HCT116 (cell line): Measurements from ENCODE around the gene CGB2. TPM values are rescaled to one million over a fixed set of nuclear protein-coding genes. Genes with fewer than 3 reads are reported as not detected.

Source experiments
- ATAC-seq: fragments of 200-7000 bp; cut with Tn5 transposase; 2 replicates; pipeline ENCODE4 v1.9.1; 2020; ENCODE audit warnings: mild to moderate bottlenecking, moderate library complexity
- BruUV-seq: library from RNA; stranded (reverse); fragments of 400-500 nt; replicated peaks from 2 replicates; lab custom pipeline; 2021; lab: Mats Ljungman, UMichigan
- CTCF ChIA-PET: fragments of 300-600 bp; sonication (Branson Sonifier 250); formaldehyde crosslinking; loops from one replicate; lab custom pipeline; 2021; ENCODE audit warnings: antibody characterized with exemption; lab: Charles Lee
- POLR2A ChIA-PET: fragments of 300-600, 350-600 bp; sonication (Branson Sonifier 250); formaldehyde crosslinking; loops from one replicate; lab custom pipeline; 2021; ENCODE audit warnings: antibody characterized with exemption; lab: Charles Lee
- RAD21 ChIA-PET, 2 experiments: fragments of 300-600 bp; sonication (Branson Sonifier 250); formaldehyde crosslinking; loops; one replicate each; lab custom pipeline; 2023; ENCODE audit warnings: low total read pairs in 2 of 2; ENCODE audit not compliant: uncharacterized antibody in 2 of 2, unreplicated experiment in 2 of 2, low non-redundant PET in 1 of 2; lab: Charles Lee
- DNase-seq: peaks from one replicate; pipeline ENCODE4 v3.0.0-alpha.2; 2010; ENCODE audit warnings: low read depth, low spot score
- H2AFZ ChIP-seq: fragments of 200-600 bp; shearing (Covaris generic), sonication (generic); 2 replicates; pipeline ENCODE4 v1.6.1; 2017; ENCODE audit warnings: low read depth, mixed run types, mixed read lengths, antibody characterized with exemption, low read length; ENCODE audit not compliant: poor library complexity, severe bottlenecking
- H3K27ac ChIP-seq: 2 replicates; pipeline ENCODE4 v1.5.1; 2012; ENCODE audit warnings: low read depth, low read length
- H3K27me3 ChIP-seq: fragments of 200-600 bp; sonication (generic); 2 replicates; pipeline ENCODE4 v1.6.1; 2016; ENCODE audit warnings: mixed run types, low read length, mixed read lengths; ENCODE audit not compliant: insufficient read depth
- H3K36me3 ChIP-seq, 2 experiments: fragments of 200-500 bp in 1 of 2; fragments of 200-600 bp in 1 of 2; sonication (Bioruptor generic) in 1 of 2; sonication (generic) in 1 of 2; 2 replicates each; pipeline versions ENCODE4 v1.5.1 to v1.6.1; 2014 to 2016; ENCODE audit warnings: low read length in 2 of 2, inconsistent platforms in 1 of 2, mixed read lengths in 1 of 2, mixed run types in 1 of 2; ENCODE audit not compliant: insufficient read depth in 2 of 2, control insufficient read depth in 1 of 2
- H3K4me1 ChIP-seq, 2 experiments: fragments of 200-600 bp in 1 of 2; sonication (generic) in 1 of 2; 2 replicates each; pipeline versions ENCODE4 v1.5.1 to v1.6.1; 2012 to 2017; ENCODE audit warnings: low read length in 2 of 2, inconsistent platforms in 1 of 2, mild to moderate bottlenecking in 1 of 2, mixed read lengths in 1 of 2, mixed run types in 1 of 2, moderate library complexity in 1 of 2; ENCODE audit not compliant: insufficient read depth in 2 of 2, control insufficient read depth in 1 of 2
- H3K4me2 ChIP-seq: fragments of 200-600 bp; sonication (generic); 2 replicates; pipeline ENCODE4 v1.6.1; 2017; ENCODE audit warnings: mixed run types, low read length, mixed read lengths
- H3K4me3 ChIP-seq, 2 experiments: fragments of 200-600 bp in 1 of 2; sonication (generic) in 1 of 2; replicated peaks in 1 of 2; 2 replicates each; pipeline ENCODE4 v1.5.1; 2011 to 2016; ENCODE audit warnings: low read length in 2 of 2, control low read depth in 1 of 2, low read depth in 1 of 2, mild to moderate bottlenecking in 1 of 2, mixed read lengths in 1 of 2, mixed run types in 1 of 2
- H3K79me2 ChIP-seq: fragments of 200-600 bp; sonication (generic); 2 replicates; pipeline ENCODE4 v1.6.1; 2017; ENCODE audit warnings: mild to moderate bottlenecking, mixed run types, low read length, moderate library complexity, mixed read lengths; ENCODE audit not compliant: insufficient read depth
- H3K9ac ChIP-seq: fragments of 200-600 bp; sonication (generic); 2 replicates; pipeline ENCODE4 v1.6.1; 2016; ENCODE audit warnings: low read length, mixed read lengths
- H3K9me2 ChIP-seq: fragments of 200-600 bp; sonication (generic), shearing (Covaris generic); 2 replicates; pipeline ENCODE4 v1.6.1; 2017; ENCODE audit warnings: mixed run types, mild to moderate bottlenecking, moderate library complexity; ENCODE audit not compliant: insufficient read depth
- H3K9me3 ChIP-seq, 2 experiments: fragments of 200-500 bp in 1 of 2; fragments of 200-600 bp in 1 of 2; sonication (Bioruptor generic) in 1 of 2; sonication (generic) in 1 of 2; 2 replicates each; pipeline ENCODE4 v1.6.1; 2014 to 2017; ENCODE audit warnings: low read length in 2 of 2, mixed read lengths in 2 of 2, inconsistent platforms in 1 of 2, low read depth in 1 of 2, mild to moderate bottlenecking in 1 of 2, mixed run types in 1 of 2, moderate library complexity in 1 of 2; ENCODE audit not compliant: control insufficient read depth in 1 of 2, insufficient read depth in 1 of 2
- H4K20me1 ChIP-seq: fragments of 200-600 bp; sonication (generic), shearing (Covaris generic); 2 replicates; pipeline ENCODE4 v1.6.1; 2017; ENCODE audit warnings: mixed run types, mild to moderate bottlenecking, moderate library complexity; ENCODE audit not compliant: insufficient read depth
- CBX3 ChIP-seq: IDR thresholded peaks from 2 replicates; pipeline ENCODE4 v1.6.1; 2012; ENCODE audit warnings: low read depth
- ELF1 ChIP-seq: IDR thresholded peaks from 2 replicates; pipeline ENCODE4 v1.6.1; 2012; ENCODE audit warnings: low read depth, borderline replicate concordance
- EZH2 ChIP-seq: fragments of 200-600 bp; sonication (generic); IDR thresholded peaks from 2 replicates; pipeline ENCODE4 v1.6.1; 2017; ENCODE audit warnings: antibody characterized with exemption, mixed run types
- EZH2phosphoT487 ChIP-seq: fragments of 200-600 bp; IDR thresholded peaks from 2 replicates; pipeline ENCODE4 v1.6.1; 2018; ENCODE audit warnings: antibody characterized with exemption, borderline replicate concordance
- FOSL1 ChIP-seq: IDR thresholded peaks from 2 replicates; pipeline ENCODE4 v1.6.1; 2012; ENCODE audit warnings: low read depth
- JUND ChIP-seq: IDR thresholded peaks from 2 replicates; pipeline ENCODE4 v1.6.1; 2012
- POLR2AphosphoS5 ChIP-seq: IDR thresholded peaks from 2 replicates; pipeline ENCODE4 v1.6.1; 2011; ENCODE audit warnings: mild to moderate bottlenecking, low read depth, low read length, moderate library complexity
- SP1 ChIP-seq: IDR thresholded peaks from 2 replicates; pipeline ENCODE4 v1.6.1; 2012; ENCODE audit warnings: low read depth
- SRF ChIP-seq: IDR thresholded peaks from 2 replicates; pipeline ENCODE4 v1.6.1; 2012; ENCODE audit warnings: low read depth
- YY1 ChIP-seq: IDR thresholded peaks from 2 replicates; pipeline ENCODE4 v1.6.1; 2011; ENCODE audit warnings: low read length, low read depth, moderate library complexity, mild to moderate bottlenecking; ENCODE audit not compliant: insufficient replicate concordance; ENCODE audit errors: extremely low read depth
- ZFX ChIP-seq: fragments of 450-650 bp; IDR thresholded peaks from 2 replicates; pipeline ENCODE4 v1.6.1; 2017
- intact Hi-C: fragments of 100-400 bp; cut with micrococcal nuclease; formaldehyde crosslinking; loops from 2 replicates; pipeline ENCODE4 v1.10.0; 2022
- total RNA-seq: library from RNA; stranded (reverse); gene quantifications from one replicate; pipeline ENCODE4 v1.2.1, GENCODE V29; 2021; ENCODE audit not compliant: unreplicated experiment
- TF ChIP-seq, protein P1 (sequence below): IDR thresholded peaks from 2 replicates; pipeline ENCODE4 v1.6.1; 2011; ENCODE audit warnings: mild to moderate bottlenecking, low read length, moderate library complexity; ENCODE audit not compliant: insufficient replicate concordance; ENCODE audit errors: extremely low read depth
- TF ChIP-seq, protein P2 (sequence below): IDR thresholded peaks from 2 replicates; pipeline ENCODE4 v1.6.1; 2012; ENCODE audit warnings: low read depth
- TF ChIP-seq, protein P3 (sequence below), 3 experiments: fragments of 200-600 bp in 1 of 3; sonication (generic) in 1 of 3; IDR thresholded peaks in 2 of 3; conservative IDR thresholded peaks in 1 of 3; 2 replicates each; pipeline ENCODE4 v1.5.1; 2012 to 2017; ENCODE audit warnings: low read depth in 2 of 3, low read length in 2 of 3, antibody characterized with exemption in 1 of 3, borderline replicate concordance in 1 of 3, control low read depth in 1 of 3, mild to moderate bottlenecking in 1 of 3, mixed read lengths in 1 of 3, mixed run types in 1 of 3, moderate library complexity in 1 of 3; ENCODE audit not compliant: insufficient read depth in 1 of 3
- TF ChIP-seq, protein P4 (sequence below): IDR thresholded peaks from 2 replicates; pipeline ENCODE4 v1.6.1; 2012

Gene CGB2
- total RNA-seq, 1 experiment from 2014 or later = 5.0 TPM

DNA sequence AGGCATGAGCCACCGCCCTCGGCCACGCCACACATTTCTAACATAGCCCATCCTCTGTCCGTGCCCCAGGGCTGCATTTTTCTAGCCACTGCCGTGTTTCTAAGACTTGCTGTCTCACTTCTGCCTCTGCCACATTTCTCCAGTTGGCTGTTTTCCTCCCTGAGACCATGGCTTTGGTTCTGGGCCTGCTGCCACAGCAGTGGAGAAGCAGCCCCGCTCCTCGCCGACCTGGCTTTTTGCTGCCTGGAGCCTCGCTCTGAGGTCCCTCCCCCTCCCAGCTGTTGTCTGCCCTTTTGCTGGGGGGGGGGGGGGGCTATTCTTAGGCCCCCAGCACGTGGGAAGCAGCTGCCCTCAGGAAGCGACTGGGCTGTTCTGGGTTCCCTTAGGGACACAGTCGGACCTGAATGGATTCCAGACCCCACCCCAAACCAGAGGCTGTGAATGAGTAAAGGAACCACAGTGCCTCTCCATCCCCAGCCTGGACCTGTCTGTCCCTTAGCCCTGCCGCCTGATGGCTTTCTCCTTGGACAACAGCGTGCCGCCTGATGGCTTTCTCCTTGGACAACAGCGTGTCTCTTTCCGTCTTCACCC lies 41.9 kb upstream of the CGB2 start:
- ATAC-seq = no peak
- Histone ChIP-seq H3K27me3 (no peaks in the 10 kb centered on the region), H3K9me2 (no peaks in the 10 kb centered on the region), H2AFZ (no peak overlapping the region), H4K20me1 (no peaks in the 10 kb centered on the region), H3K79me2 (peaks cover 37% of the 10 kb centered on the region), H3K9me3 (no peaks in the 10 kb centered on the region), H3K4me1 (peaks cover 7 to 13% of the 10 kb centered on the region in 2 experiments; a peak in 3 of 4 replicates), H3K4me3 (no peak overlapping the region), H3K36me3 (peaks cover 14 to 17% of the 10 kb centered on the region in 2 experiments; a peak in 2 of 4 replicates), H3K9ac (no peak overlapping the region), H3K27ac (no peak overlapping the region), H3K4me2 (no peak overlapping the region)
- TF ChIP-seq SP1 (no peak), EZH2phosphoT487 (no peak), SRF (no peak), CBX3 (no peak), EZH2 (no peak), FOSL1 (no peak), JUND (no peak), POLR2AphosphoS5 (no peak), ZFX (no peak), YY1 (no peak), ELF1 (no peak)
- TF ChIP-seq, protein P1, sequence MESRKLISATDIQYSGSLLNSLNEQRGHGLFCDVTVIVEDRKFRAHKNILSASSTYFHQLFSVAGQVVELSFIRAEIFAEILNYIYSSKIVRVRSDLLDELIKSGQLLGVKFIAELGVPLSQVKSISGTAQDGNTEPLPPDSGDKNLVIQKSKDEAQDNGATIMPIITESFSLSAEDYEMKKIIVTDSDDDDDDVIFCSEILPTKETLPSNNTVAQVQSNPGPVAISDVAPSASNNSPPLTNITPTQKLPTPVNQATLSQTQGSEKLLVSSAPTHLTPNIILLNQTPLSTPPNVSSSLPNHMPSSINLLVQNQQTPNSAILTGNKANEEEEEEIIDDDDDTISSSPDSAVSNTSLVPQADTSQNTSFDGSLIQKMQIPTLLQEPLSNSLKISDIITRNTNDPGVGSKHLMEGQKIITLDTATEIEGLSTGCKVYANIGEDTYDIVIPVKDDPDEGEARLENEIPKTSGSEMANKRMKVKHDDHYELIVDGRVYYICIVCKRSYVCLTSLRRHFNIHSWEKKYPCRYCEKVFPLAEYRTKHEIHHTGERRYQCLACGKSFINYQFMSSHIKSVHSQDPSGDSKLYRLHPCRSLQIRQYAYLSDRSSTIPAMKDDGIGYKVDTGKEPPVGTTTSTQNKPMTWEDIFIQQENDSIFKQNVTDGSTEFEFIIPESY = no peak
- TF ChIP-seq, protein P2, sequence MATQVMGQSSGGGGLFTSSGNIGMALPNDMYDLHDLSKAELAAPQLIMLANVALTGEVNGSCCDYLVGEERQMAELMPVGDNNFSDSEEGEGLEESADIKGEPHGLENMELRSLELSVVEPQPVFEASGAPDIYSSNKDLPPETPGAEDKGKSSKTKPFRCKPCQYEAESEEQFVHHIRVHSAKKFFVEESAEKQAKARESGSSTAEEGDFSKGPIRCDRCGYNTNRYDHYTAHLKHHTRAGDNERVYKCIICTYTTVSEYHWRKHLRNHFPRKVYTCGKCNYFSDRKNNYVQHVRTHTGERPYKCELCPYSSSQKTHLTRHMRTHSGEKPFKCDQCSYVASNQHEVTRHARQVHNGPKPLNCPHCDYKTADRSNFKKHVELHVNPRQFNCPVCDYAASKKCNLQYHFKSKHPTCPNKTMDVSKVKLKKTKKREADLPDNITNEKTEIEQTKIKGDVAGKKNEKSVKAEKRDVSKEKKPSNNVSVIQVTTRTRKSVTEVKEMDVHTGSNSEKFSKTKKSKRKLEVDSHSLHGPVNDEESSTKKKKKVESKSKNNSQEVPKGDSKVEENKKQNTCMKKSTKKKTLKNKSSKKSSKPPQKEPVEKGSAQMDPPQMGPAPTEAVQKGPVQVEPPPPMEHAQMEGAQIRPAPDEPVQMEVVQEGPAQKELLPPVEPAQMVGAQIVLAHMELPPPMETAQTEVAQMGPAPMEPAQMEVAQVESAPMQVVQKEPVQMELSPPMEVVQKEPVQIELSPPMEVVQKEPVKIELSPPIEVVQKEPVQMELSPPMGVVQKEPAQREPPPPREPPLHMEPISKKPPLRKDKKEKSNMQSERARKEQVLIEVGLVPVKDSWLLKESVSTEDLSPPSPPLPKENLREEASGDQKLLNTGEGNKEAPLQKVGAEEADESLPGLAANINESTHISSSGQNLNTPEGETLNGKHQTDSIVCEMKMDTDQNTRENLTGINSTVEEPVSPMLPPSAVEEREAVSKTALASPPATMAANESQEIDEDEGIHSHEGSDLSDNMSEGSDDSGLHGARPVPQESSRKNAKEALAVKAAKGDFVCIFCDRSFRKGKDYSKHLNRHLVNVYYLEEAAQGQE = no peak
- TF ChIP-seq, protein P3, sequence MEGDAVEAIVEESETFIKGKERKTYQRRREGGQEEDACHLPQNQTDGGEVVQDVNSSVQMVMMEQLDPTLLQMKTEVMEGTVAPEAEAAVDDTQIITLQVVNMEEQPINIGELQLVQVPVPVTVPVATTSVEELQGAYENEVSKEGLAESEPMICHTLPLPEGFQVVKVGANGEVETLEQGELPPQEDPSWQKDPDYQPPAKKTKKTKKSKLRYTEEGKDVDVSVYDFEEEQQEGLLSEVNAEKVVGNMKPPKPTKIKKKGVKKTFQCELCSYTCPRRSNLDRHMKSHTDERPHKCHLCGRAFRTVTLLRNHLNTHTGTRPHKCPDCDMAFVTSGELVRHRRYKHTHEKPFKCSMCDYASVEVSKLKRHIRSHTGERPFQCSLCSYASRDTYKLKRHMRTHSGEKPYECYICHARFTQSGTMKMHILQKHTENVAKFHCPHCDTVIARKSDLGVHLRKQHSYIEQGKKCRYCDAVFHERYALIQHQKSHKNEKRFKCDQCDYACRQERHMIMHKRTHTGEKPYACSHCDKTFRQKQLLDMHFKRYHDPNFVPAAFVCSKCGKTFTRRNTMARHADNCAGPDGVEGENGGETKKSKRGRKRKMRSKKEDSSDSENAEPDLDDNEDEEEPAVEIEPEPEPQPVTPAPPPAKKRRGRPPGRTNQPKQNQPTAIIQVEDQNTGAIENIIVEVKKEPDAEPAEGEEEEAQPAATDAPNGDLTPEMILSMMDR (IDR thresholded peaks at IDR 0.05 in 2 of 3, conservative IDR thresholded peaks at IDR 0.05 in 1 of 3; ENCODE audit: borderline replicate concordance in 1 of 3, insufficient read depth in 1 of 3, low read depth in 2 of 3, low read length in 2 of 3) = no peak
- TF ChIP-seq, protein P4, sequence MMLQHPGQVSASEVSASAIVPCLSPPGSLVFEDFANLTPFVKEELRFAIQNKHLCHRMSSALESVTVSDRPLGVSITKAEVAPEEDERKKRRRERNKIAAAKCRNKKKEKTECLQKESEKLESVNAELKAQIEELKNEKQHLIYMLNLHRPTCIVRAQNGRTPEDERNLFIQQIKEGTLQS = no peak
- ChIA-PET RAD21 (interaction anchor here in 1 of 2 experiments (0.7 kb wide), 1 partner anchor 277 kb away, joined by 3 read pairs; no protein-coding TSS in a partner anchor), CTCF (no interaction called here), POLR2A (no interaction called here)
- intact Hi-C loops = no loop called here
- no peak for DNase-seq
- no TSS peak for BruUV-seq
